NCI-H146 treated with DMSO at 0.1 percent for 48 hours (cell line): ENCODE measurements around the gene PAIP2.
A peak's percentile ranks its signal among the peaks of the same experiment; 100 is the strongest.
"Not testable (repeated sequence)": the region's sequence is repeated elsewhere in the genome, so short reads cannot be mapped to it uniquely, and the experiment has no call there.

Experiments
- DNase-seq: peaks from one replicate; lab custom pipeline; 2025; ENCODE audit not compliant: unreplicated experiment; lab: John Stamatoyannopoulos, UW

The PAIP2 gene, protein sequence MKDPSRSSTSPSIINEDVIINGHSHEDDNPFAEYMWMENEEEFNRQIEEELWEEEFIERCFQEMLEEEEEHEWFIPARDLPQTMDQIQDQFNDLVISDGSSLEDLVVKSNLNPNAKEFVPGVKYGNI

DNA sequence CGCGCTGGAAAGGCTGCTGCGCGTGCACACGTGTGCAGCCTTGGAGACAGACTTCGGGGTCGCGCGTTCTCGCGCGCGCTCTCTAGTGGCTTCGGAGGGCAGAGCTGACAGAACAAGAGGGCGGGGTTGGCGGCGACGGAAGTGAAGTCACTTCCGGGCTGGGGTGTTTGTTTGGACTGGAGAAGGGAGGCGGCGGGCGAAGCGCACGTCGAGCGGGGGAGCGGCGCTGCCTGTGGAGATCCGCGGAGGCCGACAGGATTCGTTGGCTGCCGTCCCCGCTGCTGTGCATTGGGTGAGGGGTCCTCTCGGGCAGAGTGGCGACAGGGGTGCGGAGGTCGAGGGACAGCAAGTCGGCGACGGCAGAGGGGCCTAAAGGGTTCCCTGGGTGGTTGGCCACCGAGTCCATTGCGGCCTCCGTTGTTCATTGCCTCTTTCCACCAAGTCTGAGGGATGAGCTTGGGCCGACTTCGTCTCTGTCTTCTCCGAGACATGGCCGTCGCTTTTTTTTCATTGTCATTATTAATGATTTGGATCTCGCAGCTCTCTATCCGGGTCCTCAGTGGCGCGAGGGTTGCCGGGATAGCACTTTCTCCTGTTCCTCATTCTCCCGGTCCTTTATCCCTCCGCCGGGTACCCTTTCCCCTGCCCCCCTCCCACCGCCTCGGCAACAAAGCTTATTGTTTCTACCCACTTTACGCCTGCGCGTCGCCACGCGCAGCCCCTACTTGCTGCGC, at the start of gene PAIP2:
Gene PAIP2 (plus strand): TSS at position 166 of the 734 bp plus-strand sequence. CDS start 21,931 bp downstream, outside the sequence.
- peak; percentile 91 for DNase-seq

DNA sequence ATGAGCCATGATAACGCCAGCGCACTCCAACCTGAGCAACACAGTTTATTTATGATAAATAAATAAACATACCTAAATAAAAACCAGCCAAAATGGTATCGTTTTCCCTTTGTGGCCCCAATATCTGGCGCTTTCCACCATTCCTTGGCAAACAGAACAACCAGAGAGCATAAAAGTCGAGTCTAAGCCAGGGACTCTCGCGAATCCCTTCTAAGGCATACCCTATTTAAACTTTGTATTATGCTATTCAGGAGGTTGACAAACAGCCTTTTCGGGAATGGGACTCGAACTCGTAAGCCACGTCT, 48.5 kb upstream of the PAIP2 start:
- DNase-seq: no peak

DNA sequence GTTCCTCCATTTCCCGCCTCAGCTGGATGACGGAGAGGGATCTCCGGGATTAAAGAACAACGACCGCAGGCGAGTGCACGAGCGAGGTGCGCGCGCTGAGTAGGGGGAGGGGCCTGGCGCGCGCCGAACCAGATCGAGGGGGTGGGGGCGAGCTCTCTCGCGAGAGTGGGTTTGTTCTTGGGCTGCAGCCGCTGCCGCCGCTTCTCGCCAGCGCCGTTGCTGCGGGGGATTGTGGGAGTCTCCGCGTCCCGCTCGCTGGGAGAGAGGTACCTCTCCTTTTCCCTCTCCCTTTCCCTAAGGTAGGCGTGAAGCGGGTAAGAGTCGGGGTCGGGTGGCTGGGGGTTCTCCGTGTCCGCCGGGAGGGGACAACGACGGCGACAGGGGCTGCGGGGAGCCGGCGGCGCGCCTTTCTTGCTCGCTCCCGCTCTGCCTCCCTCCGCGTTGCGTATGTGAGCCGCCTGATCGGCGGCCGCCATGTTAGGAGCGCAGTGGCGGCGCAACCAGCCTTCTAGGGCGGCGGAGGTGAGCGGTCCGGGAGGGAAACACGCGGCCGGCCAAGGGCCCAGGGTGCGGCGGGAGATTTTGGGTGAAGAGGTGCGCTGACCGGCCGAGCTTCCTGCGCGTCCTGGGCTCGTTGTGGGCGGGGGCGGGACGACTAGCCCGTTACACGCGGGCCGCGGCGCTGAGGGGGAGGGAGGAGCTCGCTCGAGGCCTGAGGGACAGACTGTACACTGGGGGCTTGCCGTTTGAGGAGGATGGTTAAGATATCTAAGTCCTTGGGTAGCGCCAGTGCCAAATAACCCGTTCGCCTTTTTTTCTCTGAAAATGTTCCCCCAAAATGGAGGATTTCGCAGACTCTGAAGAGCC, 47.9 kb upstream of the PAIP2 start, which contains the start of gene MATR3:
Gene MATR3 (plus strand): TSS at position 234 of the 867 bp plus-strand sequence. CDS start 13,676 bp downstream, outside the sequence.
- peak; percentile 84 for DNase-seq

DNA sequence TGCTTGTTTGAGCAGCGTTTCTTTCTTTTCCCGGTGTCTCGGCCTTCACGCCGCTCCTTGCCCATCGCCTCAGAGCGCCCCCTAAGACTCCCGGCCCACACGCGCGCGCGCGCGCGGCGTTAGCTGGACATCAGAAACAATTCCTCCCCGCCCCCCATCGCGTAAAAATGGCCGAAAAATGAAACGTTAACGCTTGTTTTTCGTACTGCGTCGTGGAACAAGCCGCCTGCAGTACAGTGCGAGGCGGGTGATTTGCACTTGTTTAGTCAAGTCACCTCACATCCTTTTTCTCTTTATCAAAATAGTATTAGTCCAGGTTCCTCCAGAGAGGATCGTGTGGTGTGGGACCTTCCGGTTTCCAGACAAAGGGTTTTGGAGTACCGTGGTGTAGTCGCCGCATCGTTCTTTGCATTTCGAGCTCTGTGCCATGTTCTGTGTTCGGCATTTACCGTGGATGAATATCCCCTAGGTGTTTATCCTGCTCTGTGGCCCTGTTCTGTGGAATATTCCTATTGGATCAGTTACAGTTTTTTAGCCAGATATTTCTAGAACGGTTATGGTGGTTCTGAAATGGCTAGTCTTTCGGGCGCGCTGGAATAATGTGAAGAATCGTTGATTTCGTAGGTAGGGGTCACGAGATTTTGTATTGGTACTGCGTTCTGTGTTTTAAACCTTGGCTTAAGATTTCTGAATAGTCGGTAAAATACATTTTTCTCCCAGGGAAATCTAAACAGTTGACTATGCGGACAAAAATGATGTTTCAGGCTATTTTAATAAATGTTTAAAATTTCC, 47.1 kb upstream of the PAIP2 start:
- peak; percentile 24 for DNase-seq

DNA sequence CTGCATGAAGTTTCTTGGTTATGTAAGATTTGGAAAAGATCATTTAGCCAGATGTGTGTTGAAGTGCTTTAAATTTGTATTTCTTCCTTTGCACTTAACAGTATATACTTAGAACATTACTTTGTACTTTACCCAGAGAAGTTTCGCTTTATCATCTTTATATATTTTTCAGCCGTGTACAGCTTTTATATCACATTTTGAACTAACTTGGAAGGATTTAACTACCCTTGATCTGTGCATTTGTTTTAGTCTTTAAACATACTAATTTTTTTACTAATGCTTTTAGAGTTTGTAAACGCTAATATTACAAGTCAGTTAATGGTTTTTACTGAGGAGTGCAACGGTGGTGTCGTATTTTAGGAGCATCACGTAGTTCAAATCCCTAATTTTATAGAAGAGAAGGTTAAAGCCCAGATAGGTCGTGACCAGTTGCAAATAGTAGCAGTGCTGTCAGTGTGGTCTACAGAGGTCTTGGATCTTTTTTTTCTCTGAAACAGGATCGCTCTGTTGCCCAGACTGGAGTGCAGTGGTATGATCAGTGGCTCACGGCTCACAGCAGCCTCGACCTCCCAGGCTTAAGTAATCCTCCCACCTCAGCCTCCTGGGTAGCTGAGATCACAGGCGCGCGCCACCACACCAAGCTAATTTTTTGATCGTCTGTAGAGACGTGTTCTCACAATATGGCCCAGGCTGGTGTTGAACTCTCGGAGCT, 46.2 kb upstream of the PAIP2 start:
- DNase-seq: no peak

DNA sequence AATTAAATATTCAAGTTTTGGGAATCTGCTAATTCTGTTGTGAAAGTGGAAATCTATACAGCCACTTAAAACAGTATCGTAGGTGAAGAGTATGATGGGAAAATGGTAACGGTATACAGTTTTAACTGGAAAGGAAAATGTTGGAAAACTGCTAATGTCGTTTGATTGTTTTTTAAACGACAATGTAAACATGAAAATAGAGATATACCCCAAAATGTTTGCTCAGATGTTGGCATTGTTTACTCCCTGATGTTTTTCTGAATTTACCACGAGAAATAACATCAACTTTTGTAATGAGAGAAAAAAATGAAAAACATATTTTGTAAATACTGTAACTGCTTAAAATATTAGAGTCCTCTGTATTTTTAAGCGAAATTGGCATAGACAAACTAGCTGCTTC, 45.5 kb upstream of the PAIP2 start:
- no peak for DNase-seq

DNA sequence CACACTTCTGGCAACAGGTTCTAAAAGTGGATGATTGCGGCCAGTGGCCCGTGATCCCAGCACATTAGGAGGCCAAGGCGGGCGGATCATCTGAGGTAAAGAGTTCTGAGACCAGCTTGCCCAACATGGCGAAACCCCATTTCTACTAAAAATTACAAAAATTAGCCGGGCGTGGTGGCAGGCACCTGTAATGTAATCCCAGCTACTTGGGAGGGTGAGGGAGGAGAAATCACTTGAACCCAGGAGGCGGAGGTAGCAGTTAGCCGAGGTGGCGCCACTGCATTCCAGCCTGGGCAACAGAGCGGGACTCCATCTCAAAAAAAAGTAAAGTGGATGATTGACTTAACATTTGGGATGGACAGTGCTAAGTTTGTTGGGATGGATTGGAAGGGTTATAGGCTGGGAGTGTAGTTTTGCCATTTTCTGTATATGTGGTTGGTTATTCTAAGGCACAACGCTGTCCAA, 44.8 kb upstream of the PAIP2 start:
- no peak for DNase-seq

DNA sequence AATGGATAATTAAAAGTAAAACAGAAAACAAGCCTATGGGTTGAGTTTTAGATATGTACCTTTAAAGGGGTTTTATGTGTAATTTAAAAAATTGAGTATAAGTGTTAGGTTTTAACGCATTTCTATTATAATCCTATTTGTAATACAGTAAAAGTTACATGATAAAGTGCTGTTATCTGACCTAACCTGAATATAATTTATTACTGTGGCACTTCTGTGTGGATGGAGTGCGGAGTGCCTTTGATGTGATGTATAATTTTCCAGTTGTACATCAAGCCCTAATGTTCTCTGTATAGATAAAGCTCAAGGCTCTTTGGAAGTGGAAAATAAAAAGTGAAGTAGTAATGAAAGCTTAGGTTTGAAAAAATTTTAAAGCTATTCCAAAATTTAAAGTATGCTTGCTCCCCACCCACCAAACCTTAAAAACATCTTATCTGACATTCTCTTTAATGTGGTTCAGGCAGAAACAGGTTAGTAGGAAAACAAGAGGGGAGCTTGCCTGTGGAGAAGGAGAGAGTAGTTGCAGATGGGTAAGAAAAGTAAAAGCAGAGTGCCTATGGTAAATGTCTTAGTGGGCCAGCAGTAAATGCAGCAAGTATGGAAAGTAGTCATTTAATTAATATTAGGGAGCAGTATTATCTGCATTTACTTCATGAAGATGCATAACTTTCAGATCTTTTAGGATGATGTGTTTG, 44.1 kb upstream of the PAIP2 start:
- DNase-seq: no peak

DNA sequence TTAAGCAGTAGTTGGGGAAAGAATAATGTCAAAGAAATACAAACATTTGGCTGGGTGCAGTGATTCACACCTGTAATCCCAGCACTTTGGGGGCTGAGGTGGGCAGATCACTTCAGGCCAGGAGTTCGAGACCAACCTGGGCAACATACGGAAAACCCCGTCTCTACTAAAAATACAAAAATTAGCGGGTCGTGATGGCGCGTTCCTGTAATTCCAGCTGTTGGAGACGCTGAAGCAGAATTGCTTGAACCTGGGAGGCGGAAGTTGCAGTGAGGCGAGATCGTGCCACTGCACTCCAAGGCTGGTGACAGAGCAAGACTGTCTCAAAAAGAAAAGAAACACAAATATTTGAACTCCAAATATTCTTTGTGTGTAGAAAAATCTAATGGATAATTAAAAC, 43.4 kb upstream of the PAIP2 start:
- no peak for DNase-seq

DNA sequence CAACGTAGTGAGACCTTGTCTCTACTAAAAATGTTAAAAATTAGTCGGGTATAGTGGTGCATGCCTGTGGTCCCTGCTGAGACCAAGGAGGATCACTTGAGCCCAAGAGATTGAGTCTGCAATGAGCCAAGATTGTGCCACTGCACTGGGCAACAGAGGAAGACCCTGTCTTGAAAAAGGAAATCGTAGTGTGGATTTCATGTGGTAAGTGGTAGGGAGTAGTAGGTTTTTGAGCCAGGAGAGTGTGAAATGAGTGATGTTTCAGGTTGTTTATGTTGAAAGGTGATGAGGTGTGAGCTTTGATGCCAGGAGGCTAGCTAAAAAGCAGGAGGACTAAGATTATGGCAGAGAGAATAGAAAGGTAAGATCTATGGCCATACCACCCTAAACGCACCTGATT, 42.2 kb upstream of the PAIP2 start:
- no peak for DNase-seq

DNA sequence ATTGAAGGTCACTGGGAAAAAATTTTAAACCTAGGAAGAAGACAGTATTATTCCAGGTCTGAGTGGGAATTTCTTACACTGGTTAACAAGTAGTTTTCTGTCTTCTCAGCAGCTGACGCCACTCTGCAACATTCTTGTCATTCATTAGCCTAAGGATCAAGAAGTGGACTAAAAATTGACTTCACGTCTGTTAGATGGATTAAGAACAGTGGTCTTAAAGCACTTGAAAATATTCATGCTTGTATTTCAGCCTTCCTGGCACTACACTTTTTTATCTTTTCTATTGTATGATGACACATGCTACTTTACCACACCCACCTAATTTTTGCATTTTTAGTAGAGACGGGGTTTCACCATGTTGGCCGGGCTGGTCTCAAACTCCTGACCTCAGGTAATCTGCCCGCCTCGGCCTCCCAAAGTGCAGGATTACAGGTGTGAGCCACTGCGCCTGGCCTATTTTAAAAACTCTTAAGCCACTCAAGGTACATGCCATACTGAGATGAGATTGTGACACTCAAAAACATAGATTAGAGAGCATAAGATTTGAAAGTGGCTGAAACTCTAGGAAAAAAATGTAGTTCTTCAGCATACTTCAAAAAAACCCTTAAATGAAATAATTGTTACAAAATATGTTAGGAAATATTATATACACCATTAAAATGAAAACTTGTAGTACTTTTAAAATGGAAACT, 39.7 kb upstream of the PAIP2 start:
- no peak for DNase-seq

DNA sequence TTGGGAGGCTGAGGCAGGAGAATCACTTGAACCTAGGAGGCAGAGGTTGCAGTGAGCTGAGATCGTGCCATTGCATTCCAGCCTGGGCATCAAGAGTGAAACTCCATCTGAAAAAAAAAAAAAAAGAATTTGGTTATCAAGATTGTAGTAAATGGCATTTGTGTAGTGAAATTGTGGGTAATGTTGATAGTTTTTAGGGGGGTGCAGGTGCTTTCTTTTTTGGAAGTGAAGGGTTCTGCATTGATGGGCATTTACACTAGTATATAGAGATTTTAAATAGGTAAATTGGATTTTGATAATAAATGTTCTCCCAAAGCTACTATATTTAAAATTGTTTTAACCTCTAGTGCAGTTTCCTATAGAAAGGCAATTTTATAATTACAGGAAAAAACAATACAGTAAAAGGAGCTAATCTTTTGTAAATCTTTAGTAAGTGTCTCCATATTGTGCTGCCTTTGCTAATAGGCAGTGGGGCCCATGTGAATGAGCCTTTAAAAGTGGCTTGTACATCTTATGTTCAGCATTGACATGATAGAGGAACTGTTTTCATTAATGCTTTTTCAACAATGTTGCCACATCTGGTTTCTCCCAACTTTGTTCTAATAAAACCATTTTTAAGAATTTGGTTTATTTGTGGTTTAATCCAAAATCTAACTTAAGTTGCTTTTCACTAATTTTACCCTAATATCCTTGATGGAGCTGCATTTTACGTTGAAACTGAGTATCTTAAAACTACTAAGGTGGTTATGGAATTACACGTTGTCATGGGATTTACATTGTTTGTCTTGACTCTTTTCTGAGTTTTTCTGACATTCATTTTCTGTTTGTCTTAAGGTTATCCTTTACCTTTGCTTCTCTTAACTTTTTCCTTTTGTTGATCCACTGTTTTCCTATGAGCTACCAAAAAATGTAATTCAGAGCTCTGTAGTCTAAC, 37.0 kb upstream of the PAIP2 start:
- no peak for DNase-seq

DNA sequence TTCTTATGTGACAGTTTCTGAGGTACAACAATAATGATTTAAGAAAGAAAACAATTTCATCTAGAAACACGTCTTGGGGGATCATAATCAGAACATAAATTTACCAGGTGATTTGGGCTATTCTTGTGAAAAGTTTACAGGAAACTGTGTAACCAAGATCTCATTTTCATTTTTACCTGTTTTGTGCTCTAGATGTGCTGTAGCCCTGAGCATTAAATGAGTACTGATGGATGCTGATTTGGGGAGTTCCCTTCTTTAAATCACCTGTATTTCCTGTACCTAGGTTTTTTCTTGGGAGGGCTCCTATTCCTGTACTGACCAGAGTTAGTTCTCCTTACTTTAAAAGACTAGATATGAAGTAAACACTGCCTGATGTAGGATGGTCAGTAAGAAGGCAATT, 35.5 kb upstream of the PAIP2 start:
- no peak for DNase-seq

DNA sequence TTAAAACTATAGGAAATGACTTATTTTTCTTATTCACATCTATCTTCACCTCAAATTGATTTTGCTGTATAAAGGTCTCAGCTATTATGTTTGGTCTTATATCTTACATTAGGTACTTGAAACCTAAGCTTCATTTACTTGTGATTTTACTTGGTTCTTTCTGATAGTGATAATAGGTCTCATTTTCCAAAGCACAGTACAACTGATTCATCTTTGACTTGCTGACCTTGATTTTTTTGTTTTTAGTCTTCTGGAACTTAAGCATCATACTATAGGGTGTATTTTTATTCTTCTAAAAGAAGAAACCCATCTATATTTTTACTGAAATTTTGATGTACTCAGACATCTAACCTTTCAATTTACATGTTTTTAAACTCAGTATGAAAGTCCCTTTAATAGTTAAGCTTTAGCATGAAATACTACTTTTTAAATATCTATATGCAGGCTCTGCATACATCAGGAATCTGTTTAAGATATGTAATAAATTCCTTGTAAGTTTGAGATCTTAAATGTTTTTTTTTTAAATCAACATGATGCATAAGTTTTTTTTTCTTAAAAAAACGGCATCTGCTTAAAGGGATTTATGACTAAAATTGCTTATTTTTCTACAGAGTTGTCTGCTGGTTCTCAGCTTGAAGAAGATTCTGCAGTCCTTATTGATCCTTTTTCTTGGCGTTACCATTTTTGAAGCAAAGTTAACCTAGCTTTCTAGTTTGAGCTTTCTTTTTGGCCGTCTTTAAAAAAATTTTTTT, 34.9 kb upstream of the PAIP2 start:
- DNase-seq: no peak

DNA sequence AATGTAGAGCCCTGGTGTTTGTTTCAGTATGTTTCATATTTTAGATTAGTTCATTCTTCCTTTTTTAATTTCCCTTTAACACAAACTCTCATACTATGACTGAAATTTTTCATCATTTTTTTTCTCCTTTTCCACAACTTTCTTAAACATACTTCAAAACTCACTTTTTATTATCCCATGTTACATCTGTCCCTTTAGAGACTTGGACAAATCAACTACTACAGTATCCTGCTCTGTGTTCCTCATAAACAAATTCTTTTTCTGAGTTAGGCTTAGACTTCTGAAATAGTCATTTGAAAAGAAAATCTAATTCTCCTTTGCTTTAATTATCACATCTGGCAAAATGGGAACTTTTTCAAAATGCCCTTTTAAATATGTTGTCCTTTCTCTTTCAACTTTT, 32.9 kb upstream of the PAIP2 start:
- DNase-seq: no peak

DNA sequence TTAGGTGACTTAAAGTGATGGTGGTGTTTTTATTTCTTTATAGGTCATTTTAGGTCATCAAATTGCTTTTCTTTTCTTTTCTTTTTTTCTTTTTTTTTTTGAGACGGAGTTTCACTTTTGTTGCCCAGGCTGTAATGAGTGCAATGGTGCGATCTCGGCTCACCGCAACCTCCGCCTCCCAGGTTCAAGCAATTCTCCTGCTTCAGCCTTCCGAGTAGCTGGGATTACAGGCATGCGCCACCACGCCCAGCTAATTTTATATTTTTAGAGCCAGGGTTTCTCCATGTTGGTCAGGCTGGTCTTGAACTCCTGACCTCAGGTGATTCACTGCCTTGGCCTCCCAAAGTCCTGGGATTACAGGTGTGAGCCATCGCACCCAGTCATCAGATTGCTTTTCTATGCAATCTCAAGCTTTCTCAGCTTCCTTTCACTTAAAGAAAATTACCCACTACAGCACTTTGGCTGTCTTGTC, 30.9 kb upstream of the PAIP2 start:
- not testable (repeated sequence) for DNase-seq

DNA sequence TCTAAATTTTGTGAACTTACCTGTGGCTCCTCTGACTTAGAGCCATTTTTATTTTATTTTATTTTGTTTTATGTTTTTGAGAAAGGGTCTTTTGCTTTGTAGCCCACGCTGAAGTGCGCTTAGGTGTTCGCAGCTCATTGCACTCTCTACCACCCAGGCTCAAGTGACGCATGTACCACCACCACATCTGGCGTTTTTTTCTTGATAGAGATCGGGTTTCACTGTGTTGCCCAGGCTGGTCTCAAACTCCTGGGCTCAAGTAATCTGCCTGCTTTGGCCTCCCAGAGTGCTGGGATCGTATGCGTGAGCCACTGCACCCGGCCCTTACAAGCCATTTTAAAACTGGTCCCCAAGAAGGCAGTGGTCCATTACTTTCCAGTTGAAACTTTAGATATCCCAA, 29.6 kb upstream of the PAIP2 start:
- DNase-seq: no peak
